GM12874 (cell line): Measurements from ENCODE around the gene MGST2.

Source experiments
- TF ChIP-seq, protein P1 (sequence below): IDR thresholded peaks from 2 replicates; pipeline ENCODE4 v1.5.1; 2011; ENCODE audit warnings: low read depth, mild to moderate bottlenecking, control low read depth, low read length, moderate library complexity; ENCODE audit not compliant: insufficient read depth

The MGST2 gene

DNA sequence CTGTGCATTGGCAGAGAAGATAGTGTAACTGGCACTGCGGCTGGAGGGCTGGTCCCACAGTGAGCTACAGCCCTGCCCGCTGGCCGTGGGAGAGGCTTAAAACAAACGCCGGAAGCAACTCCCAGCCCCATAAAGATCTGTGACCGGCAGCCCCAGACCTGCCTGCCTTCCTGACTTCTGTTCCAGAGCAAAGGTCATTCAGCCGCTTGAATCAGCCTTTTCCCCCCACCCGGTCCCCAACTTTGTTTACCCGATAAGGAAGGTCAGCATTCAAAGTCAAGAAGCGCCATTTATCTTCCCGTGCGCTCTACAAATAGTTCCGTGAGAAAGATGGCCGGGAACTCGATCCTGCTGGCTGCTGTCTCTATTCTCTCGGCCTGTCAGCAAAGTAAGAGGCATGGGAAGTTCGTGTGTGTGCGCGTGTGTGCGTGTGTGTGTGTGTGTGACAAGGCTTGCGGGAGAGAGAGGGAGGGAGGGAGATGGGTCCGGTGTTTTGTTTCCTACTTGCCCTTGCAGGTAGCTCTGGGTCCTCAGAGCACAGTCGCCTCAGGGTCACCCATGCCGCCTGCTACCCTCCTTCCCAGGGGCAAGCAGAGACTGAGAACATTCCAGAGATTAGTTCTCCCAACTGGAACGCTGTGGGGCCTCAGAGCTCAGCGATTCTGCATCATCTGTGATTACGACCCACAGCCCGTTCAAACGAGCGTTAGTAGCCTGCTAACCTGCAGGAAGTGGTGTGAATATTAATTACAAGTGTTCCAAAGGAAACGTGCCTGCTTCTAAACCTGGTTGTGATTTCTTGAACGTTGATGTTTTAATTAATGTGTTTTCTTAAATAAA, at the start of gene MGST2:
TSS of gene MGST2 (plus strand) at position 130 of the 840 bp plus-strand sequence. CDS start at position 331, 201 bp downstream.
- TF ChIP-seq, protein P1, sequence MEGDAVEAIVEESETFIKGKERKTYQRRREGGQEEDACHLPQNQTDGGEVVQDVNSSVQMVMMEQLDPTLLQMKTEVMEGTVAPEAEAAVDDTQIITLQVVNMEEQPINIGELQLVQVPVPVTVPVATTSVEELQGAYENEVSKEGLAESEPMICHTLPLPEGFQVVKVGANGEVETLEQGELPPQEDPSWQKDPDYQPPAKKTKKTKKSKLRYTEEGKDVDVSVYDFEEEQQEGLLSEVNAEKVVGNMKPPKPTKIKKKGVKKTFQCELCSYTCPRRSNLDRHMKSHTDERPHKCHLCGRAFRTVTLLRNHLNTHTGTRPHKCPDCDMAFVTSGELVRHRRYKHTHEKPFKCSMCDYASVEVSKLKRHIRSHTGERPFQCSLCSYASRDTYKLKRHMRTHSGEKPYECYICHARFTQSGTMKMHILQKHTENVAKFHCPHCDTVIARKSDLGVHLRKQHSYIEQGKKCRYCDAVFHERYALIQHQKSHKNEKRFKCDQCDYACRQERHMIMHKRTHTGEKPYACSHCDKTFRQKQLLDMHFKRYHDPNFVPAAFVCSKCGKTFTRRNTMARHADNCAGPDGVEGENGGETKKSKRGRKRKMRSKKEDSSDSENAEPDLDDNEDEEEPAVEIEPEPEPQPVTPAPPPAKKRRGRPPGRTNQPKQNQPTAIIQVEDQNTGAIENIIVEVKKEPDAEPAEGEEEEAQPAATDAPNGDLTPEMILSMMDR, result no peak

DNA sequence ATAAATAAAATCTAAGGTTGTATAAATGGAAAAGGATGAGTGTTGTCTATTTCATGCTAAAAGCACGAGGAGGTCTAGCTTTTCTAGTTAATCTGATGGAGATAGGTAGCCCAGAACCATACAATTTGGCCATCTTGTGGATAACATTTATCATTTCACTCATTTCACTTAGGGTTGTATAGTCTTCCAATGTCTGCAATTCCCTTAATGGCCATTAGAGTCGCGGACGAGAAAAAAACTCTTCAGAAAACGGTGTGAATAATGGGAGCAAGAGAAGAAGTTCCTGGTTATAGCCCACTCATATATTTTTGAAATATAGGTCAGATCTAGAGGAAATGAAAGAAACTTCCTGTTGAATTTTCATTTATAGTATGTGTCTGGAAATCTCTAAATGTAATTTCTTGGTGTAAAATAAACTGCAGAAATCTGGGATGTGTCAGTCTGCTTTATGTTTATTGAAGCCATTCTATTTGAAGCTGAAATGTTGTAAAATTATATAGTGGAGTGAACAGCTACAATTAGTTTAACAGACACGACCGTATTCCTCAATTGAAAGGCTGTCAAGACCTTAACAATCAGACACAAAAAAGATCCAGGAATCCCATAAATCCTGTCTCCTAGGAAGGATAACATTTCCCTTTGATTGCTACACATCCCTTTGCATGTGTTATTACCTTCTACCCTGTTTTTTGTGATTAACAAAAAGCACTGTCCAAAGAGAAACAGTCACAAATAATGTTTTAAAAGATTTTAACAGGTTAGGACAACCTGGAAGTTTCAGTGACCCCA, 47.7 kb upstream of the MGST2 start:
- TF ChIP-seq, protein P1, result no peak

DNA sequence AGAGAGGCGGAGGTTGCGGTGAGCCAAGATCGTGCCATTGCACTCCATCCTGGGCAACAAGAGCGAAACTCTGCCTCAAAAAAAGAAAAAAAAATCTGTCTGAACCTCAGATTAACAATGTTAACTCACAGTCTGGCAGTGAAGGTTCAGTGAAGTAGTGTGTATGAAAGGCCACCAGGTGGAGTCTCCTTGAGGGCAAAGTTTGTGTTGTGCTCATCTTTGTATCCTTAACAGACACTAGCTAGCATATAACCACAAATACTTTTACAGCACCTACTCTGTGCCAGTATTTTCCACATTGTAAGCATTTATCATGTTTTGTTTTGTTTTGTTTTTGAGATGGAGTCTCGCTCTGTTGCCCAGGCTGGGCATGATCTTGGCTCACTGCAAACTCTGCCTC, 46.0 kb upstream of the MGST2 start:
- TF ChIP-seq, protein P1, result peak; percentile 62

DNA sequence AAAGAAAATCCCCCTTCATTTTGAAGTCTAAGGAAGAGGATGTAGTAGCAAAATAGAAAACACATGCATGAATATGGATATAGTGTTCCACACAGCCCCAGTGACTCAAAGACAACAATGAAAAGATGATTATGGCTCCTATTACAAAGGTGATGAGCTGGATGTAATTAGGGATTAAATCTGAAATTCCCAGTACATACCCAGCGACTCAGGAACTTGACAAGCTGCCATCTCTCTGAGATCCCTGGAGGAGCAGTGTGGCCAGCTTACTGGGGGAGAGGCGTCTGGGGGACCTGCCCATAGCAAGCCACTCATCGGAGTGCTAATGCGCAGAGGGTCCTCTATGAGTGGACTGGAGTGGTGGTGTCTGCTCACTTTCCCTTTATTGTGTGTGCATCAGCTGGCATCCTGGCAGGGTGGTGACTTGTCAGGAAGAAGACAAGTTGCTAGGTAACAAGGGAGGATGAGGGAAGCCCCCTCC, 42.7 kb upstream of the MGST2 start:
- TF ChIP-seq, protein P1, result no peak

DNA sequence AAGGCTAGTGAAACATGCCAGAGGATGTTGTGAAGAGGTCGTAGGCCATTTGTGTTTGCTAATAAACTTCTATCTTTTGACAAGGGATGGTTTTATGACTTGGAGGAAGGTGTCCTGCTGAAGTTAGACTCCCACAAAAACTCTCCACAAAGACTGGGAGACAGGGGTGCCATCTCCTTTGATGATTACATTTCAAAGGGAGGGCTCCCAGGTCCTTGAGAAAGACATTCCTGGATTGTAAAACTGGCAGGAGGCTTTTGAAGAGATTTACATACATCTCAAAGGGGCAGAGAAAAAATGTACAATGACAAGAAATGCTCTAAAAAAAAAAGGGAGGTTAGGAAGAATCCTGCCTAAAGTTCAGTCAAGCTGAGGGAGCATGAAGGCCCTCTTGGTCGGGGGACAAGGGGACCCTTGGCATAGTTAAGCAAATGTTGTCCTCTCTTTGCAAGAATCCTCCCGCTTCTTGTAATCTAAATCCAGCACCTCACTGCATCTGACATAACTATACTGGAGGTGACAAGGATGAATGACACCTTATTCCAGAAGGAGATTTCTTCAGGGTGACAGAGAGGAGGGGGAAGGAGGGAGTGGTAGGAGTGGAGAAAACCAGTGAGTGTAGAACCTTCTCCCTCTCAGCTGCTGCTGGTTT, 41.1 kb upstream of the MGST2 start:
- TF ChIP-seq, protein P1, result no peak

DNA sequence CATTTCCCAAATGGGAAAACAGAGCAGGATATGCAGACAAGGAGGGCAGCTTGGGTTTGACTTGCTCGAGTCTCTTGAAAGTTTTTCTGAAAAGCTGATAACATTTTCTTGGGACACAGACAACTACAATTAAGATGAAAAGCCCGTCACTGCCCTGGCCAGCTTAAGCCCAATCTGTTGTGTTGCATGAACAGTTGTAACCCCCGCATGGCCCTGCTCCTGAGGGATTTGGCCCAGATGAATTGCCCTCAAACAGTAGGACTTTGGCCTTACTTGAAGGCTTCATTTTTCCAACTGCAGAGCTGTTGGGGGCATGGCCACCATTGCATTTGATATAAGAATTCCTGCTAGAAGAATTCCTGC, 40.5 kb upstream of the MGST2 start:
- TF ChIP-seq, protein P1, result no peak

DNA sequence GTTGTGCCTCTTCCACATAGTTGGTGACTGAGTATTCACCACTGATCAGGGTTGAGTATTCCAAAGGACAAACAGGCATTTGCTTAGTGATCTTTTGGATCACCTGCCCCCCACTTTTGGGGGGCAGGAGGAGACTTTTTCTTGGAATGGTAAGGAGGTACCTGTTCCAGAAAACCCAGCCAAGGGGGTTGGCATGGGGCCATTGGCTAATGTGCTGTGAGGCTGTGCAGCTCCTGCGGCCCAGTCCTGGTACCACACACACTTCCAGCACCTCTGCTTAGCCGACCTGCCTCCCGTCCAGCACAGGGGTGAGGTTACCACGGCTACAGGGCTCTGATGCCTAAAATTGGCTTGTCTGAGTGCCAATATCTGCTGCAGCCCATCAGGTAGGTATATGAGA, 40.1 kb upstream of the MGST2 start:
- TF ChIP-seq, protein P1, result no peak
